Measurements from ENCODE around the gene CBFA2T3.

DNA sequence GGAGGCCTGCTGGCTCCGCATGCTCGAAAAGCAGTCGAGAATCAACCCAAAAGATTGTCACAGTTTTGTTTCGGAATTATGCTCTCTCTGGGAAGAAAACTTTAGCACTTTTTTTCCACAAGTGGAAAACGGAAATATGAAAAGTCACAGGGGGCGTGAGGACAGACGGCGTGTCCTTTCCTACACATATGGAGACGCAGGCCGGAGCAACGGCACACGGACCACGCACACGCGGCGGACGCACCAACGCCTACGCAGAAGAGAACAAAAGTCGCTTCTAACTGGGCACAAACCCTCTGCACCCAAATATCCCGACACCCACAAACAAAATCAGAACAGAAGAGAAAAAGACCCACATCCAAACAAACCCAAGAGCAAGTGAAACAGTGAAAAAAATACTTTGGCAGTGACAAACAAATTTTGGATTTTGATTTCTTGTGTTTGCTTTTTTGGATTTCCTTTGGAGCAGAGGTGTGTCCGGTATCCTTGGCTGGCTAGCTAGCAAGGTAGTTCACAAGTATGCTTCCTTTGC, 101.2 kb downstream of the CBFA2T3 start:
- TF ChIP-seq, protein P1, sequence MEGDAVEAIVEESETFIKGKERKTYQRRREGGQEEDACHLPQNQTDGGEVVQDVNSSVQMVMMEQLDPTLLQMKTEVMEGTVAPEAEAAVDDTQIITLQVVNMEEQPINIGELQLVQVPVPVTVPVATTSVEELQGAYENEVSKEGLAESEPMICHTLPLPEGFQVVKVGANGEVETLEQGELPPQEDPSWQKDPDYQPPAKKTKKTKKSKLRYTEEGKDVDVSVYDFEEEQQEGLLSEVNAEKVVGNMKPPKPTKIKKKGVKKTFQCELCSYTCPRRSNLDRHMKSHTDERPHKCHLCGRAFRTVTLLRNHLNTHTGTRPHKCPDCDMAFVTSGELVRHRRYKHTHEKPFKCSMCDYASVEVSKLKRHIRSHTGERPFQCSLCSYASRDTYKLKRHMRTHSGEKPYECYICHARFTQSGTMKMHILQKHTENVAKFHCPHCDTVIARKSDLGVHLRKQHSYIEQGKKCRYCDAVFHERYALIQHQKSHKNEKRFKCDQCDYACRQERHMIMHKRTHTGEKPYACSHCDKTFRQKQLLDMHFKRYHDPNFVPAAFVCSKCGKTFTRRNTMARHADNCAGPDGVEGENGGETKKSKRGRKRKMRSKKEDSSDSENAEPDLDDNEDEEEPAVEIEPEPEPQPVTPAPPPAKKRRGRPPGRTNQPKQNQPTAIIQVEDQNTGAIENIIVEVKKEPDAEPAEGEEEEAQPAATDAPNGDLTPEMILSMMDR (IDR thresholded peaks at IDR 0.05), result no peak
- TF ChIP-seq POLR2AphosphoS5 (IDR thresholded peaks at IDR 0.05), result no peak
- TF ChIP-seq POLR2A (IDR thresholded peaks at IDR 0.05), result no peak
